Transverse colon (tissue), 4 donors: ENCODE results near the gene MRPL28. TPM values are rescaled to one million over a fixed set of nuclear protein-coding genes. Genes with fewer than 3 reads are reported as not detected.

Experiments
- DNase-seq: peaks from one replicate; pipeline ENCODE4 v3.0.0-alpha.2; 2019
- H3K27ac ChIP-seq, 4 donors: fragments of 200-600 bp; sonication (generic); 2 replicates each; pipeline ENCODE4 v1.5.1; 2016 to 2018; ENCODE audit warnings: inconsistent platforms in 4 of 4
- H3K27me3 ChIP-seq: fragments of 200-600 bp; sonication (generic); 2 replicates; pipeline ENCODE4 v1.5.1; 2017; ENCODE audit warnings: inconsistent platforms
- H3K36me3 ChIP-seq, 4 donors: fragments of 200-600 bp; sonication (generic); 2 replicates each; pipeline ENCODE4 v1.5.1; 2017 to 2019; ENCODE audit warnings: inconsistent platforms in 4 of 4
- H3K4me1 ChIP-seq, 4 donors: fragments of 200-600 bp; sonication (generic); 2 replicates each; pipeline ENCODE4 v1.5.1; 2017 to 2020; ENCODE audit warnings: inconsistent platforms in 4 of 4
- H3K4me3 ChIP-seq, 4 donors: fragments of 200-600 bp; sonication (generic); 1 replicate in 1 of 4; 2 replicates in 3 of 4; pipeline versions ENCODE4 v1.5.1 to v1.6.1; 2017 to 2019; ENCODE audit warnings: inconsistent platforms in 4 of 4
- H3K9me3 ChIP-seq, 2 donors: fragments of 200-600 bp; sonication (generic); 2 replicates each; pipeline ENCODE4 v1.5.1; 2017 to 2019; ENCODE audit warnings: inconsistent platforms in 2 of 2
- CTCF ChIP-seq, 5 experiments: fragments of 200-600 bp in 3 of 5; fragments of 450-650 bp in 2 of 5; sonication (generic) in 3 of 5; IDR thresholded peaks; 1 replicate in 2 of 5; 2 replicates in 3 of 5; pipeline ENCODE4 v1.5.1; 2016 to 2017; ENCODE audit warnings: antibody characterized with exemption in 5 of 5, inconsistent platforms in 3 of 5, mild to moderate bottlenecking in 2 of 5, moderate library complexity in 1 of 5
- EP300 ChIP-seq: sonication (generic); formaldehyde crosslinking; IDR thresholded peaks from one replicate; pipeline ENCODE4 v1.6.1; 2017; ENCODE audit warnings: antibody characterized with exemption, low read depth
- POLR2A ChIP-seq: fragments of 450-650 bp; IDR thresholded peaks from one replicate; pipeline ENCODE4 v1.6.1; 2016; ENCODE audit warnings: antibody characterized with exemption, mild to moderate bottlenecking, moderate library complexity
- POLR2AphosphoS5 ChIP-seq, 3 donors: sonication (generic); formaldehyde crosslinking; IDR thresholded peaks; one replicate each; pipeline ENCODE4 v1.6.1; 2016; ENCODE audit warnings: antibody characterized with exemption in 3 of 3
- WGBS, 2 donors: methylation state at CpG; one replicate each; pipeline ENCODE4 v1.1.5; 2018; ENCODE audit warnings: low coverage in 1 of 2; 5-methylcytosine and 5-hydroxymethylcytosine counted together
- in situ Hi-C, 4 donors: fragments of 200-750 bp; cut with MboI; loops; one replicate each; pipeline versions ENCODE4 v1.15.0 to v1.15.1; 2017; ENCODE audit warnings: low sequenced_read_pairs in 3 of 4, low pct_ligation_motif_present in 1 of 4, low pct_unique_long_range_greater_than_20kb in 1 of 4
- intact Hi-C: fragments of 100-400 bp; cut with DNase I; formaldehyde crosslinking; loops from one replicate; pipeline ENCODE4 v1.15.1; 2023; ENCODE audit warnings: low total_unique reads
- total RNA-seq, 4 donors: library from RNA; depleted of rRNA; stranded (reverse); fragments of >200 nt; gene quantifications; one replicate each; pipeline ENCODE4 v1.1.0, GENCODE V29; 2016

Gene MRPL28
- total RNA-seq, 4 donors from 2014 or later = 24.7 to 81.2 (median 53.0) TPM

GRCh38 chr16:410516-411178 is 40.3 kb upstream of the MRPL28 start:
- TF ChIP-seq EP300 = no peak
- TF ChIP-seq POLR2AphosphoS5 (IDR thresholded peaks at IDR 0.05) = no peak
- no peak for TF ChIP-seq POLR2A
- no peak for TF ChIP-seq CTCF (IDR thresholded peaks at IDR 0.05)
- in situ Hi-C loops (no loop called here), intact Hi-C loops (no loop called here)
- H3K9me3 ChIP-seq = no peaks in the 10 kb centered on the region
- no peaks in the 10 kb centered on the region for H3K4me1 ChIP-seq
- no peak overlapping the region for H3K27ac ChIP-seq
- peaks cover 0 to 4% (median 0%) of the 10 kb centered on the region in 4 donors for H3K36me3 ChIP-seq
- DNase-seq = no peak
- no peak overlapping the region for H3K4me3 ChIP-seq
- H3K27me3 ChIP-seq = no peaks in the 10 kb centered on the region
- WGBS, 2 donors = 89% methylated on average over 31 of the region's 36 CpGs; no CpG with 5 or more reads in 1 of the 2 donors

DNA sequence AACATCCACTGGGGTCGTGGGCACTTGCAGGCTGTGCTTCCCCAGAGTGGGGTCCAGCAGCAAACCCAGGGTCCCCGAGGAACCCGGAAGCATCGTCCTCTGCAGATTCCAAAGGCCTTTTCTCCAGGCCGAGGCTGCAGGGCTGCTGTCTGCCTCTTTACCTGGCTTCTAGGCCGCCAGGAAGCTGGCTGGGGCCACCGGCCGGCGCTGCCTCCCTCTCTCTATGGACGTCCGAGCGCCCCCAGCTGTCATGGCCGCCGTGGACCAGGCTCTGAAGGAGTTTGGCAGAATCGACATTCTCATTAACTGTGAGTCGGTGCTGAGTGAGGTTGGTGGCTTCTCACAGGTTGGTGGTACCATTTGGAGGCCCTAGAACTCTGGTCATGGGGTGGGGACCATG is 36.9 kb upstream of the MRPL28 start:
- H3K36me3 ChIP-seq = peaks cover 0 to 4% (median 0%) of the 10 kb centered on the region in 4 donors
- no peak overlapping the region for H3K4me3 ChIP-seq
- in situ Hi-C loops = no loop called here
- TF ChIP-seq POLR2A (no peak), CTCF (IDR thresholded peaks at IDR 0.05) (no peak)
- peaks cover 0 to 9% (median 3%) of the 10 kb centered on the region in 4 donors for H3K4me1 ChIP-seq
- H3K9me3 ChIP-seq = no peaks in the 10 kb centered on the region
- intact Hi-C loops = no loop called here
- DNase-seq = no peak
- WGBS, 2 donors = 93% methylated on average over 16 of the region's 16 CpGs; no CpG with 5 or more reads in 1 of the 2 donors
- H3K27ac ChIP-seq = no peak overlapping the region
- no peaks in the 10 kb centered on the region for H3K27me3 ChIP-seq

DNA sequence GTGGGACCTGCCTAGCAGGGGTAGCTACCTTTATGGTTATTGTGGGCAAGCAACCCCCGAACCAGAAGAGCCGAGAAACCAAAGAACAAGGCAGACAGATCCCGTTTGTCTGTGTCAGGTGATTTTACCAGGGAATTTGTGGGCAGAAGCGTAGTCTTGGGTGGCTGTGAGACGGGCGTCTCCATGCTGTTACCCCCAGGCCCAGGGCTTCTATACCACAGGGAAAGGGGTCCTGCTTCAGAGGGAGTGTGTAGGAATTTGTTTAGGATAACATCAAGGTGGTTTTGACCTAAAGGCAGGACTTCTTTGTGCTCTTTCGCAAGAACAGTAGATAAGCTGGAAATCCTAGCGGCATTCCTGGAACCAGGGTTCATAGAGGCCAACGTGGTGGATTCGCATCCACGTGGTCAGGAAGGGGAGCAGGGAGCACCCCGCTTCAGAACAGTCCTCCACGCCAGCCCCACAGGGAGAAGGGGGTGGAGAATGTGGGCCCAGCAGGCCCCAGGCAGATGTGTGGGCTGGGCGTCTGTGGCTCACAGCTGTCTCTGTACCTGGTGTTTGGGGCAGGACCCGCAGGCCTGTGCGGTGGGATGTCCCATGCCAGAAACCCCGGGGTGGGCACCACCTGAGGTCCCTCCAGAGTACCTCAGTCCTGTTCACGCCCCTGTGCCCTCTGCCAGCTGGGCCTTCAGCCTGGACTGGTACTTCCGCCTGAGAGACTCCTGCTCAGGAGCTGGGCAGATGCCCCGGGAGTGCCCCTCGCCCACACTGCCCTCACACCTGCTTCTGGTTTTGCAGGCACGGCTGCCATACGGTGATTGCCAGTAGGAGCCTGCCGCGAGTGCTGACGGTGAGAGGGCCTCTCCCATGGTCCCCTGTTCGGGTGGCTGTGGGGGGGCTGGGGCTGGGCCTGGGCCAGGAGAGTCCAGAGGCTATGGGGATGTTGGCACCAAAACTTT is 35.5 kb upstream of the MRPL28 start:
- H3K4me1 ChIP-seq = peaks cover 0 to 15% (median 6%) of the 10 kb centered on the region in 4 donors
- H3K36me3 ChIP-seq = peaks cover 0 to 4% (median 0%) of the 10 kb centered on the region in 4 donors
- intact Hi-C loops (no loop called here), in situ Hi-C loops (no loop called here)
- WGBS, 2 donors = 86% methylated on average over 23 of the region's 27 CpGs; no CpG with 5 or more reads in 1 of the 2 donors
- H3K27me3 ChIP-seq = no peaks in the 10 kb centered on the region
- H3K27ac ChIP-seq = no peak overlapping the region
- no peaks in the 10 kb centered on the region for H3K9me3 ChIP-seq
- TF ChIP-seq POLR2AphosphoS5 (IDR thresholded peaks at IDR 0.05) = no peak
- no peak for TF ChIP-seq EP300
- TF ChIP-seq CTCF (IDR thresholded peaks at IDR 0.05) = no peak
- TF ChIP-seq POLR2A = no peak
- H3K4me3 ChIP-seq = no peak overlapping the region
- no peak for DNase-seq

GRCh38 chr16:404971-405486 is 34.7 kb upstream of the MRPL28 start:
- no peak for DNase-seq
- TF ChIP-seq CTCF (IDR thresholded peaks at IDR 0.05) (no peak), EP300 (no peak), POLR2AphosphoS5 (IDR thresholded peaks at IDR 0.05) (no peak), POLR2A (no peak)
- in situ Hi-C loops (no loop called here), intact Hi-C loops (no loop called here)
- Histone ChIP-seq H3K4me1 (peaks cover 6 to 22% (median 12%) of the 10 kb centered on the region in 4 donors), H3K4me3 (no peak overlapping the region), H3K27ac (no peak overlapping the region), H3K36me3 (peaks cover 0 to 4% (median 0%) of the 10 kb centered on the region in 4 donors), H3K9me3 (no peaks in the 10 kb centered on the region), H3K27me3 (no peaks in the 10 kb centered on the region)
- 89% methylated on average over 12 of the region's 12 CpGs; no CpG with 5 or more reads in 1 of the 2 donors for WGBS, 2 donors
